LHCN-M2 (cell line): ENCODE measurements around the gene FADS1. TPM values are rescaled to one million over a fixed set of nuclear protein-coding genes. Genes with fewer than 3 reads are reported as not detected.

Experiments used
- DNase-seq: peaks from one replicate; pipeline ENCODE4 v3.0.0-alpha.2; 2012; ENCODE audit warnings: low read depth
- total RNA-seq: library from RNA; depleted of rRNA; stranded (reverse); fragments of >200 nt; gene quantifications from 2 replicates; pipeline ENCODE4 v1.2.3, GENCODE V29; 2014

FADS1 gene
- total RNA-seq, 1 experiment from 2014 or later: 83.9 TPM

DNA sequence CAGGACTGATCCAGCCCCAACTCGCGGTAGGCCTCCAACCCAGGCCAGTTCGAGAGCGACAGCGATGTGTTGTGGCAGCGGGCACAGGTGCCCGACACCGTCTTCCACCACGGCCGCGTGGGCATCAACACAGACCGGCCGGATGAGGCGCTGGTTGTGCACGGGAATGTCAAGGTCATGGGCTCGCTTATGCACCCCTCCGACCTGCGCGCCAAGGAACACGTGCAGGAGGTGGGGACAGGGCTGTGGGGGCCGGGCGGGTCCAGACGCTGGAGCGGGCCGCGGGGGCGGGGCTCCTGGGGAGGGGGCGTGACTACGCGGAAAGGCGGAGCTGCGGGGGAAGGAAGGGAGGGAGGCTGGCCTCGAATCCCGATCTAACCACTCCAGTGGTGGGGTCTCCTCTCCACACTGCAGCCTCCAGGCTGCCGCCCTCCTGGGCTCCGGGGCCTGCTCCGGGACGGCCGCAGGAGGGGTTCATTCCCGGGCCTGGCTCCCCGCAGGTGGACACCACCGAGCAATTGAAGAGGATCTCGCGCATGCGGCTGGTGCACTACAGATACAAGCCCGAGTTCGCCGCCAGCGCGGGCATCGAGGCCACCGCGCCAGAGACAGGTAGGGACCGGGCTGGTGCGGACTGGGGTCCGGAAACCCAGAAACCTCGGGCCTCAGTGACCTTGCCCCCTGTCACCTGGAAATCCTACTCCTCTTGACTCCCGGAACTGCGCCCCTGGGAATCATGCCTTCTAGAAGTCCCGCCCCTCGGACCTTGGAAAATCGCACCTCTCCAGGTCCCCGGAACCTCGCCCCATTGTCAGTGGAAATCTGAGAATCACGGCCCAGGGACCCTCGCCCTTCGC, 39.3 kb downstream of the FADS1 start:
- no peak for DNase-seq

DNA sequence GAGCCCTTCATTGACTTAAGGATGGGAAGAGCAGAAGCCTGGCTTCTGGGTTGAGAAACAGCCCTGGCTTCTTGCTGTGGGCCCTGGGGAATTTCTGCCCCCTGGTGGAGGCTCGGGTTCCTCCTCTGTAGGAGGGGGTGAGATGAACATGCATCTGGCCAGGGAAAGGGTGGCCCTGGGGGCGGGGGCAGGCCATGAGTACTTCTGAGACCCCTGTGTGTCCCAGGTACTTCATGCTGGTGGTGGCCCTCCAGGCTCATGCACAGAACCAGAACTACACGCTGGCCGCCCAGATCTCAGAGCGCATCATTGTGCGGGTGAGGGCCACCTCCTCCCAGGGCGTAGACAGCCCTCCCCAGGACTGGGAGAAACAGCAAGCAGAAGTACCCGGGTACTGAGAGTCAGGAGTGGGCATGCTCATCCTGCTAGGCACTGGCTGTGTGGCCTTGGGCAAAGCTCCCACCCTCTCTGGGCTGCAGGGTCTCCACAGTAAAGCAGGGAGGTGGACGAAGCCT, 40.2 kb downstream of the FADS1 start:
- DNase-seq: peak; percentile 45

DNA sequence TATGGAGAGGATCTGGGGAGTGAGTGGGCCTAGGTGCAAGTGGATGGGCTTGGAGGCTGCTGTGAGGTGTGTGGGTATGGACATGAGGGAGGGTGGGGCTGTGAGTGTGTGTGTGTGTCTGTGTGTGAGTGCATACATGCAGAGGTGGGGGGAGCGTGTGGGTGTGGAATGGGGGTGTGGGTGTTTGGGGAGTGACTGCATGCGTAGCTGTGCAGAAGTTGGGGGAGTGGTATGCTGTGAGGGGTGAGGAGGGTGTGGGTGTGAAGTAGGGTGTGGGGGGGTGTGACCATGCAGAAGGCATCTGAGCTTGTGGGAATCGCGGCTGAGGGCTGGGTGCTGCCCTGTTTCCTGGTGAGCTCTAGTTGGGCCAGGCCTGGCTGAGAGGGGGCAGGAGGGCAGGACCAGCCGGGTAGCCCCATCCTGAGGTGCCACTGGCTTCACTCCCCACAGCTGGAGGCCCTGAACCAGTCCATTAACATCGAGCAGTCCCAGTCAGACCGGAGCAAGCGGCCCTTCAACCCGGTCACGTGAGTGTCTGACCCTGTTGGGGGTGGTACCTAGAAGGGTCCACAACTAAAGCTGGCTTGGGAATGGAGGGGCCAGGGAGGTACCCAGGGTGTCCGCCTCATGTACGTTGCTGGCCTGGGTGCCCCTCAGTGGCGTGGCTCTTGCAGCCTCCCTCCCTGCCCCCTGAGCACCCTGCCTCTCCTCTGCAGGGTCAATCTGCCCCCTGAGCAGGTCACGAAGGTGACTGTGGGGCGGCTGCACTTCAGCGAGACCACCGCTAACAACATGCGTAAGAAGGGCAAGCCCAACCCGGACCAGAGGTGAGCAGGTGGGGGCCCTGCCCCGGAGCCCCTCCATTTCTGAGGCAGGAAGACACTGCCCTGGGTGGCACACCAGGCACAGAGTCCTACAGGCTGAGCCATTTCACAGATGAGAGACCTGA, 40.9 kb downstream of the FADS1 start:
- no peak for DNase-seq

- DNase-seq: no peak
These were observed 41.7 kb downstream of the FADS1 start for GRCh38 chr11:61775106-61775505.

- no peak for DNase-seq
These were observed 42.4 kb downstream of the FADS1 start for GRCh38 chr11:61774411-61774810.

- DNase-seq: no peak
These were observed 43.0 kb downstream of the FADS1 start for GRCh38 chr11:61773809-61774208.

DNA sequence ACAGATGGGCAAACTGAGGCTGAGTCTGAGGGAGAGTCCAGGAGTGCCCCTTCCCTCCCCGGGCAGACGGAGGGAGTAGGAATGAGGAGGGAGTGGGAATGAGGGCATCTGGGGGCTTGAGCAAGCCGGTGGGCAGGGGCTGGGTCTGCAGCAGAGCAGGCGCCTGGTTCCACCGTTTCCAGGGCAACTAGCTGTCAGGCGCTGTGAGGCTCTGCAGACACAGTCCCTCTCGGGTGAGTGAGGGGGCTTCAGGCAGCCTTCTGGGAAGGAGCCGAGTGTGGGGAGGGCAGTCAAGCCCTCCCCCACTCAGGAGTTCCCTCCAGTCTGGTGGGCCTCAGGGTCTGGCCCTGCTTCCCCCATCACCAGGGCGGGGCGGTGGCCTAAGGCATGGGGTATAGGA, 43.4 kb downstream of the FADS1 start:
- DNase-seq: no peak

DNA sequence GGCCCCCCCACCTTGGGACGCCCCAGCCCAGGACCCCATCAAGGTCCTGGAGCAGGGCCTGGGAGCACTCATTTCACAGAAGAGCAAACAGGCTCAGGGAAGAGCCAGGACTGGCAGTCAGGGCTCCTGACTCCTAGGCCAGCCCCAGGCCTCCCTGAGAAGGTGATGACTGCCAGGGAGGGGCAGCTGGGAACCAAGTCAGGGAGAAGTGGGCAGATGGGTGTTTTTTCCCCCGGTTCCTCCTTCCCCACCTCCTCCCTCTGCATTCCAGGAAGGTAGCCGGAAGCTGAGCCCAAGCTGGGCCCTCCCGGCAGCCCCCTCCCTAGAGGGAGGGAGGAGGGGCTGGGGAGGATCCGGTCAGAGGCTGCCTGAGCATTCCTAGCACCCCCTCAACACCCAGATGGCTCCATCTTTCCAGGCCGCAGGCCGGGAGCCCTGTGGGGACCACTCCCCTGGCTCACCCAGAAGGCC, 44.8 kb downstream of the FADS1 start:
- DNase-seq: no peak

GRCh38 chr11:61771195-61771894, 45.5 kb downstream of the FADS1 start:
- DNase-seq: no peak

GRCh38 chr11:61769946-61770683, 46.7 kb downstream of the FADS1 start:
- DNase-seq: no peak

- no peak for DNase-seq
These were observed 47.5 kb downstream of the FADS1 start for GRCh38 chr11:61769169-61769920.

DNA sequence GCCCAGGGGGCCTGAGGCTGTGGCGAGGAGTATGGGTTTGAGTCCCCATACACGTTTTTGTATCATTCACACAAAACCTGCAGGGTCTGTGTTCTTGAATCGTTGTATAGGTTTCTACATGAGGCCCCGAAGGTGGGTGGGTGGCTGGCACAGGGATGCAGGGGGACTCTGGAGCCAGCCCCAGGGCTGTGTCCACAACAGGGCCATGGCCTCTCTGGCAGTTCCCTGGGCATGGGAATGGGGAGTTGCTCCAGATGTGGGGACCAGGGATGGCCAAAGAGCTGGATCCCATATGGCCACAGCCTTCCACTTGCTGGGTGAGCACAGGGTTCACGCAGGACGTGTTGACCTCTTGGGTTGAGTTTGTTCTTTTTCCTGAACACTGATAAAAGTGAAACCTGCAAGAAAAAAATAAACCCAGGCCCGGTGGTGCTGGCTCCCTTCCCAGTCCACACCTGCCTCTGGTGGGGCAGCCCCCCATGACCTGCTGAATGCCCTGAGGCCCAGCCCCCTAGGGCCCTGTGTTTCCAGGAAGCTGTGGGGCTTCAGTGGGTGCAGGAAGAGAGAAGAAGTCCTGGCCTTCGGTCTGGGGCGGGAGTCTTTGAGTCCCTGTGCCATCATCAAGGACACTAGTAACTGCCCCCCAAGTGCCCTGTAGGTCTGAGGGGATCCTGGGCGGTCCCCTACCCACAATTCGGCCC, 48.3 kb downstream of the FADS1 start:
- DNase-seq: no peak

- no peak for DNase-seq
These were observed 50.4 kb downstream of the FADS1 start for GRCh38 chr11:61766353-61766841.

- DNase-seq: no peak
These were observed 51.1 kb downstream of the FADS1 start for GRCh38 chr11:61765550-61766253.

- no peak for DNase-seq
These were observed 52.1 kb downstream of the FADS1 start for GRCh38 chr11:61764606-61765260.

GRCh38 chr11:61763930-61764605, 52.7 kb downstream of the FADS1 start:
- no peak for DNase-seq

DNA sequence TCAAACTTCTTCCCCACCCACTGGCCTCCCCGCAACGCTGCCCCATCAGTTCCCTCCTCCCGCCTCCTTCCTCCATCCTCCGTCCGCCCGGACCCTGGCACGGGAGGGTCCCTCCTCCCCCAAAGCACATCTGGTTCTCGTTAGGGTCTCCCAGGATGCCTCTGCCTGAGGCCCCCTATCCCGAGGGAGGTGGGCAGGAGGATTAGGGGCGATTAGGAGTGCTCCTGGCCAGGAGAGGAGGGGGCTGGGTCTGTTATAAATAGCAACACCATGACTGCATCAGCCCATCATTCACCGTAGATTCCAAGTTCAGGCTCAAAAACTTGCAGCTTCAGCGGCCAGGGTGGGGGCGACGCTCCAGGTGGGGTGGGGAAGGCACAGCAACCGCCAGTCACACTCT, 54.0 kb downstream of the FADS1 start:
- no peak for DNase-seq
